IMR-90 (cell line): Measurements from ENCODE around the gene PAQR4. TPM values are rescaled to one million over a fixed set of nuclear protein-coding genes. Genes with fewer than 3 reads are reported as not detected.

Experiments
- FOS ChIP-seq: fragments of 150-350 bp; IDR thresholded peaks from 2 replicates; pipeline ENCODE4 v1.6.1; 2016; ENCODE audit warnings: low read depth, low read length
- MAZ ChIP-seq: IDR thresholded peaks from 2 replicates; pipeline ENCODE4 v1.6.1; 2012; ENCODE audit warnings: low read depth, mild to moderate bottlenecking, low read length, improper control_type of control experiment, moderate library complexity, borderline replicate concordance
- MXI1 ChIP-seq: IDR thresholded peaks from 2 replicates; pipeline ENCODE4 v1.6.1; 2012; ENCODE audit warnings: low read depth, mild to moderate bottlenecking, low read length, moderate library complexity, borderline replicate concordance
- USF2 ChIP-seq: fragments of 150-350 bp; IDR thresholded peaks from 2 replicates; pipeline ENCODE4 v1.6.1; 2017; ENCODE audit warnings: mild to moderate bottlenecking, antibody characterized with exemption, low read length, low read depth
- polyA plus RNA-seq, 3 experiments: library from polyadenylated mRNA; depleted of rRNA; stranded (reverse); fragments of >200 nt; gene quantifications; 2 replicates each; pipeline ENCODE4 v1.2.3, GENCODE V29; 2012; ENCODE audit warnings: low replicate concordance in 1 of 3
- total RNA-seq: library from RNA; depleted of rRNA; stranded (reverse); fragments of >200 nt; gene quantifications from 2 replicates; pipeline ENCODE4 v1.2.3, GENCODE V29; 2012

Gene PAQR4
- total and polyA plus RNA-seq, 2 of the 4 experiments (the other 2 are of a cell fraction) = 2.2 to 10.0 TPM

- TF ChIP-seq FOS = peak; percentile 99
- peak; percentile 90 for TF ChIP-seq MAZ
- peak; percentile 0; the same call in 1 of the 2 replicates for TF ChIP-seq USF2
- no peak for TF ChIP-seq MXI1
These were observed 53.1 kb downstream of the PAQR4 start (continued) for GRCh38 chr16:3022208-3022683.
